H1 (cell line): ENCODE measurements around the gene HMGCL. TPM values are rescaled to one million over a fixed set of nuclear protein-coding genes. Genes with fewer than 3 reads are reported as not detected.
A peak's percentile ranks its signal among the peaks of the same experiment; 100 is the strongest.

Experiments
- CTCF ChIA-PET: fragments of 300-600 bp; sonication (Branson Sonifier 250); formaldehyde crosslinking; loops from one replicate; lab custom pipeline; 2021; ENCODE audit not compliant: partially characterized antibody; lab: Charles Lee
- POLR2A ChIA-PET: fragments of 300-600 bp; sonication (Branson Sonifier 250); formaldehyde crosslinking; loops from one replicate; lab custom pipeline; 2021; ENCODE audit warnings: inconsistent platforms; ENCODE audit not compliant: partially characterized antibody; lab: Charles Lee
- DNase-seq, 2 experiments: peaks; one replicate each; pipeline versions ENCODE4 v3.0.0 to v3.0.0-alpha.2; 2010 to 2022; ENCODE audit warnings: low spot score in 2 of 2, low read depth in 1 of 2, mixed read lengths in 1 of 2
- FAIRE-seq: peaks from 2 replicates; lab custom pipeline; 2011; peaks lifted over from hg19 to GRCh38; lab: Jason Lieb, UNC
- H2AFZ ChIP-seq: 2 replicates; pipeline ENCODE4 v1.8.1; 2012; ENCODE audit warnings: low read length, inconsistent platforms
- H2AK5ac ChIP-seq: 2 replicates; pipeline ENCODE4 v1.6.1; 2013; ENCODE audit warnings: low read depth, low read length
- H2BK120ac ChIP-seq: replicated peaks from 2 replicates; pipeline ENCODE3; 2013; ENCODE audit warnings: low read depth, low read length, inconsistent platforms
- H2BK12ac ChIP-seq: 2 replicates; pipeline ENCODE4 v1.6.1; 2013; ENCODE audit warnings: low read depth, low read length
- H2BK15ac ChIP-seq: 2 replicates; pipeline ENCODE4 v1.6.1; 2013; ENCODE audit warnings: low read length
- H2BK20ac ChIP-seq: 2 replicates; pipeline ENCODE4 v1.6.1; 2013; ENCODE audit warnings: low read length
- H2BK5ac ChIP-seq: 2 replicates; pipeline ENCODE4 v1.6.1; 2013; ENCODE audit warnings: low read depth, low read length
- H3K14ac ChIP-seq: 2 replicates; pipeline ENCODE4 v1.6.1; 2013; ENCODE audit warnings: inconsistent platforms; ENCODE audit not compliant: insufficient read length
- H3K18ac ChIP-seq: 2 replicates; pipeline ENCODE4 v1.6.1; 2013; ENCODE audit warnings: low read length; ENCODE audit errors: extremely low read depth
- H3K23ac ChIP-seq: 2 replicates; pipeline ENCODE4 v1.6.1; 2013; ENCODE audit warnings: inconsistent platforms; ENCODE audit not compliant: insufficient read length
- H3K23me2 ChIP-seq: 2 replicates; pipeline ENCODE4 v1.6.1; 2013; ENCODE audit warnings: low read depth, low read length
- H3K27ac ChIP-seq: 2 replicates; pipeline ENCODE4 v1.6.1; 2011; ENCODE audit warnings: low read depth, low read length, inconsistent platforms
- H3K27me3 ChIP-seq, 4 experiments: replicated peaks in 1 of 4; 1 replicate in 1 of 4; 2 replicates in 3 of 4; pipeline versions ENCODE4 v1.6.1 to v1.8.1; 2011 to 2013; ENCODE audit warnings: low read length in 3 of 4, mild to moderate bottlenecking in 3 of 4, inconsistent platforms in 2 of 4, mixed read lengths in 2 of 4, moderate library complexity in 1 of 4; ENCODE audit not compliant: control insufficient read depth in 3 of 4, insufficient read depth in 3 of 4; ENCODE audit errors: extremely low read depth in 1 of 4
- H3K36me3 ChIP-seq, 4 experiments: 2 replicates each; pipeline versions ENCODE4 v1.6.1 to v1.8.1; 2011 to 2013; ENCODE audit warnings: mild to moderate bottlenecking in 4 of 4, low read length in 3 of 4, moderate library complexity in 2 of 4, control low read depth in 1 of 4, inconsistent platforms in 1 of 4; ENCODE audit not compliant: insufficient read depth in 4 of 4, control insufficient read depth in 2 of 4
- H3K4ac ChIP-seq: replicated peaks from 2 replicates; pipeline ENCODE3; 2013; ENCODE audit warnings: low read length, low read depth, mixed read lengths, inconsistent platforms; ENCODE audit not compliant: insufficient read length
- H3K4me1 ChIP-seq, 4 experiments: replicated peaks in 1 of 4; 1 replicate in 1 of 4; 2 replicates in 3 of 4; pipeline versions ENCODE4 v1.6.1 to v1.8.1; 2011 to 2013; ENCODE audit warnings: low read length in 3 of 4, inconsistent platforms in 2 of 4, mixed read lengths in 1 of 4; ENCODE audit not compliant: insufficient read depth in 4 of 4, control insufficient read depth in 3 of 4
- H3K4me2 ChIP-seq, 2 experiments: 2 replicates each; pipeline versions ENCODE4 v1.6.1 to v1.8.1; 2011 to 2013; ENCODE audit warnings: low read depth in 2 of 2, low read length in 2 of 2, control low read depth in 1 of 2, inconsistent platforms in 1 of 2, mild to moderate bottlenecking in 1 of 2; ENCODE audit not compliant: insufficient read depth in 1 of 2
- H3K4me3 ChIP-seq, 4 experiments: fragments of 200-600, 300-600 bp in 1 of 4; sonication (generic), shearing (Covaris generic), sonication (Bioruptor Twin) in 1 of 4; 2 replicates each; pipeline versions ENCODE4 v1.5.1 to v1.8.1; 2011 to 2016; ENCODE audit warnings: low read length in 4 of 4, low read depth in 3 of 4, control low read depth in 2 of 4, inconsistent platforms in 2 of 4, mild to moderate bottlenecking in 2 of 4, mixed read lengths in 1 of 4, moderate library complexity in 1 of 4; ENCODE audit not compliant: insufficient read depth in 2 of 4; ENCODE audit errors: extremely low read depth in 1 of 4
- H3K56ac ChIP-seq: replicated peaks from 2 replicates; pipeline ENCODE3; 2013; ENCODE audit warnings: low read depth, mild to moderate bottlenecking, mixed read lengths, low read length, inconsistent platforms; ENCODE audit not compliant: insufficient read length
- H3K79me1 ChIP-seq: 2 replicates; pipeline ENCODE4 v1.6.1; 2013; ENCODE audit warnings: low read depth, low read length, control low read depth
- H3K79me2 ChIP-seq, 2 experiments: 2 replicates each; pipeline versions ENCODE4 v1.6.1 to v1.8.1; 2012 to 2013; ENCODE audit warnings: low read length in 2 of 2, mild to moderate bottlenecking in 2 of 2, inconsistent platforms in 1 of 2; ENCODE audit not compliant: insufficient read depth in 2 of 2, control insufficient read depth in 1 of 2
- H3K9ac ChIP-seq, 4 experiments: replicated peaks in 1 of 4; 1 replicate in 1 of 4; 2 replicates in 3 of 4; pipeline versions ENCODE4 v1.6.1 to v1.8.1; 2011 to 2013; ENCODE audit warnings: low read depth in 3 of 4, low read length in 3 of 4, control low read depth in 2 of 4, mild to moderate bottlenecking in 2 of 4, moderate library complexity in 2 of 4, inconsistent platforms in 1 of 4; ENCODE audit errors: extremely low read depth in 1 of 4
- H3K9me3 ChIP-seq, 2 experiments: 2 replicates each; pipeline versions ENCODE4 v1.6.1 to v1.8.1; 2012 to 2013; ENCODE audit warnings: mild to moderate bottlenecking in 2 of 2, moderate library complexity in 2 of 2, control low read depth in 1 of 2, inconsistent platforms in 1 of 2, low read depth in 1 of 2, low read length in 1 of 2, mixed read lengths in 1 of 2; ENCODE audit not compliant: insufficient read depth in 2 of 2
- H4K20me1 ChIP-seq, 2 experiments: replicated peaks in 1 of 2; 2 replicates each; pipeline versions ENCODE3 to v1.8.1; 2011 to 2013; ENCODE audit warnings: inconsistent platforms in 2 of 2, low read length in 2 of 2, mild to moderate bottlenecking in 1 of 2; ENCODE audit not compliant: insufficient read depth in 2 of 2, control insufficient read depth in 1 of 2
- H4K5ac ChIP-seq: 2 replicates; pipeline ENCODE4 v1.6.1; 2013; ENCODE audit warnings: low read length, low read depth, mixed read lengths, inconsistent platforms; ENCODE audit not compliant: insufficient read length
- H4K8ac ChIP-seq: 2 replicates; pipeline ENCODE4 v1.8.0; 2013; ENCODE audit warnings: mild to moderate bottlenecking, moderate library complexity, low read length, inconsistent platforms; ENCODE audit not compliant: insufficient read depth; ENCODE audit errors: extremely low read depth
- H4K91ac ChIP-seq: replicated peaks from 2 replicates; pipeline ENCODE3; 2013; ENCODE audit warnings: low read length, mixed read lengths, inconsistent platforms; ENCODE audit not compliant: insufficient read length
- CTBP2 ChIP-seq: IDR thresholded peaks from 2 replicates; pipeline ENCODE4 v1.7.0; 2011; ENCODE audit warnings: borderline replicate concordance, mild to moderate bottlenecking, moderate library complexity, mixed read lengths, low read length; ENCODE audit not compliant: insufficient read depth, insufficient read length
- JUN ChIP-seq: IDR thresholded peaks from 2 replicates; pipeline ENCODE4 v1.6.1; 2011; ENCODE audit warnings: low read depth, mild to moderate bottlenecking, improper control_type of control experiment, low read length
- SIN3A ChIP-seq, 2 experiments: IDR thresholded peaks in 1 of 2; conservative IDR thresholded peaks in 1 of 2; 2 replicates each; pipeline ENCODE4 v1.6.1; 2011 to 2012; ENCODE audit warnings: low read length in 2 of 2, improper control_type of control experiment in 1 of 2, low read depth in 1 of 2, mild to moderate bottlenecking in 1 of 2
- WGBS, 2 experiments: shearing (Covaris generic) in 1 of 2; methylation state at CpG; one replicate each; pipeline versions ENCODE4 v1.1.6 to v1.1.7; 2013 to 2015; ENCODE audit warnings: low lambda C conversion rate in 2 of 2, mixed read lengths in 2 of 2, inconsistent platforms in 1 of 2, low coverage in 1 of 2, missing lambda C conversion rate in 1 of 2; ENCODE audit not compliant: insufficient replicate concordance in 2 of 2, insufficient coverage in 1 of 2, insufficient read length in 1 of 2; ENCODE audit errors: extremely low coverage in 1 of 2, missing lambda C conversion rate in 1 of 2; 5-methylcytosine and 5-hydroxymethylcytosine counted together
- polyA plus RNA-seq, 7 experiments: library from polyadenylated mRNA; depleted of rRNA in 3 of 7; stranded (reverse) in 5 of 7; unstranded in 2 of 7; fragments of >200 nt in 5 of 7; fragments of 200-250 nt in 2 of 7; gene quantifications; 1 replicate in 5 of 7; 2 replicates in 1 of 7; 4 replicates in 1 of 7; pipeline versions ENCODE4 v1.2.1 to v1.2.3, GENCODE V29; 2011 to 2013; ENCODE audit warnings: missing spikeins in 2 of 7, mixed read lengths in 2 of 7
- total RNA-seq: library from RNA; stranded (reverse); fragmentation: NEBNext Ultra II Directional; extraction: Animal tissue kit (Norgen Biotek cat#: 25700); gene quantifications from 2 replicates; pipeline ENCODE4 v1.2.1, GENCODE V29; 2021

The HMGCL gene
- total and polyA plus RNA-seq, 2 of the 8 experiments (the other 6 are each of a cell fraction or from before 2014, with no cell fraction given): 13.7 to 19.5 TPM

DNA sequence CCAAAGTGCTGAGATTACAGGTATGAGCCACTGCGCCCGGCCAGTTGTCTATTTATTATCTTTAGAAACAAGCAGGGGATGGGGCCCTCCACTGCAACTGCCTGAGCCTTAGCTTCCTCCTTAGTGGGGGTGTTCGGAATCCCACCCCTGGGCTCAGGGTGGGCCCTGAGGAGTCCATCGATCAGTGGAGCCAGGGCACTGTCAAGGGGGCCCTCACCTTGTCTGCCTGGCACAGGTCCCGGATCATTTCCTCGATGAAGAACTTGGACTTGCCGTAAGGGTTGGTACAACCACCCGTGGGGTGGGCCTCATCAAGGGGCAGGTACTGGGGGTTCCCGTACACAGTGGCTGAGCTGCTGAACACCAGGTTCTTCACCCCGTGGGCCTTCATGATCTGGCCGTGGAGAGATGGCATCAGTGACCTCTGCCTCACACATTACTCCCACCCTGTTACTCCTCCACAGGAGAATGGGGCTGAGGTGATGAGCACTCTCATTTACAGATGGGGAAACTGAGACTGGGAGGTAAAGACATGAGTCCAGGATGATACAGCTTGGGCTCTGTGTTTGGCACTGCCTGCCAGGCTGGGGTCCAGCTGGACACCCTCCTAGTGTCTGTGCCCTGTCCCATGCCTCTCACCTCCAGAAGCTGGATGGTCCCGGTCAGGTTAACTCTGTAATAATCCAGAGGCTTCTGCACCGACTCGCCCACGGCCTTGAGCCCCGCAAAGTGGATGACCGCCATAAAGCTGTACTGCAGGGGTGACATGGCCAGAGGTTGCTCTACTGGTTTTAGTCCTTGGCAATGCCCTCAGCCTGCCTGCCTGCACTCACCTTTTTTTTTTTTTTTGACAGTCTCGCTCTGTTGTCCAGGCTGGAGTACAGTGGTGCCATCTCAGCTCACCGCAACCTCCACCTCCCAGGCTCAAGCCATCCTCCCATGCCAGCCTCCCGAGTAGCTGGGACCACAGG lies 27.5 kb downstream of the HMGCL start:
- Histone ChIP-seq H3K79me1 (peaks cover 5% of the 10 kb centered on the region; the same call in 1 of the 2 replicates), H2BK15ac (no peak overlapping the region), H3K27me3 (no peaks in the 10 kb centered on the region; a peak in 1 of 7 replicates), H3K27ac (no peak overlapping the region), H2BK12ac (no peak overlapping the region)
- FAIRE-seq: no peak
- 0 out of 4 replicates have a peak, but pooled peaks of 1 of the 2 experiments have one; percentile 1 for TF ChIP-seq SIN3A (conservative IDR thresholded peaks at IDR 0.05 in 1 of 2, IDR thresholded peaks at IDR 0.05 in 1 of 2; ENCODE audit: low read depth in 1 of 2, low read length in 2 of 2)
- TF ChIP-seq CTBP2: no peak
- TF ChIP-seq JUN: no peak
- TF ChIP-seq, all 59 proteins: peak for 1
- H2BK120ac ChIP-seq: no peak overlapping the region
- H3K4me2 ChIP-seq: no peak overlapping the region
- H3K4me1 ChIP-seq: peaks cover 0 to 14% (median 11%) of the 10 kb centered on the region in 4 experiments; a peak in 6 of 7 replicates
- no peak overlapping the region for H2AFZ ChIP-seq
- no peak overlapping the region for H3K56ac ChIP-seq
- no peak for DNase-seq
- no peak overlapping the region for H4K5ac ChIP-seq
- POLR2A ChIA-PET: interaction anchor here (1.0 to 16.2 kb wide), 10 partner anchors 8 to 313 kb away, joined by 3 to 192 read pairs (median 4); partner anchors contain the start of genes ELOA, FUCA1, HMGCL and LYPLA2
- no peak overlapping the region for H4K91ac ChIP-seq
- no peak overlapping the region for H4K8ac ChIP-seq
- peaks cover 0 to 6% of the 10 kb centered on the region in 2 experiments; a peak in 2 of 4 replicates for H3K79me2 ChIP-seq
- H3K4ac ChIP-seq: no peak overlapping the region
- no peak overlapping the region; the same call in 1 of the 2 replicates for H2BK5ac ChIP-seq
- peaks cover 16% of the 10 kb centered on the region for H3K23me2 ChIP-seq
- H4K20me1 ChIP-seq: peaks cover 7 to 8% of the 10 kb centered on the region in 2 experiments
- H3K4me3 ChIP-seq: no peak overlapping the region
- H3K14ac ChIP-seq: no peak overlapping the region
- no peak overlapping the region for H3K23ac ChIP-seq
- no peak overlapping the region for H2BK20ac ChIP-seq
- CTCF ChIA-PET: interaction anchor here (0.6 to 5.3 kb wide), 20 partner anchors 7 to 593 kb away, joined by 3 to 66 read pairs (median 3); partner anchors contain the start of genes CNR2 and PITHD1
- H3K9ac ChIP-seq: no peak overlapping the region
- WGBS, 2 experiments: 96% methylated on average over 20 of the region's 20 CpGs; no CpG with 5 or more reads in 1 of the 2 experiments
- H3K18ac ChIP-seq: no peak overlapping the region
- no peak overlapping the region for H2AK5ac ChIP-seq
- no peaks in the 10 kb centered on the region for H3K9me3 ChIP-seq
- H3K36me3 ChIP-seq: peaks cover 6 to 31% (median 22%) of the 10 kb centered on the region in 4 experiments; a peak in 6 of 8 replicates
